Keratinocyte (primary cell): ENCODE measurements around the gene HOXB4.

Source experiments
- CTCF ChIP-seq, 3 experiments: IDR thresholded peaks in 1 of 3; conservative IDR thresholded peaks in 1 of 3; optimal IDR thresholded peaks in 1 of 3; 2 replicates in 2 of 3; 3 replicates in 1 of 3; pipeline versions ENCODE3 to v1.5.1; 2011; ENCODE audit warnings: low read length in 3 of 3, mild to moderate bottlenecking in 3 of 3, moderate library complexity in 2 of 3, control low read depth in 1 of 3, inconsistent platforms in 1 of 3; ENCODE audit not compliant: insufficient read depth in 2 of 3; ENCODE audit errors: extremely low read depth in 1 of 3
- EZH2 ChIP-seq: IDR thresholded peaks from one replicate; pipeline ENCODE4 v1.6.1; 2012; ENCODE audit warnings: inconsistent platforms, mild to moderate bottlenecking, low read length, moderate library complexity

- no peak for TF ChIP-seq CTCF (optimal IDR thresholded peaks at IDR 0.05 in 1 of 3, IDR thresholded peaks at IDR 0.05 in 1 of 3, conservative IDR thresholded peaks at IDR 0.05 in 1 of 3; ENCODE audit: extremely low read depth in 1 of 3, insufficient read depth in 2 of 3, low read length in 3 of 3)
- no peak for TF ChIP-seq EZH2
Measured at GRCh38 chr17:48579471-48579759, 1.3 kb upstream of the HOXB4 start.
